NOMO-1 treated with dmso at 0.1 percent for 144 hours (cell line): ENCODE results near the gene MORC3.
"Not testable (repeated sequence)": the region's sequence is repeated elsewhere in the genome, so short reads cannot be mapped to it uniquely, and the experiment has no call there.

Source experiments
- DNase-seq: peaks from one replicate; lab custom pipeline; 2025; ENCODE audit not compliant: unreplicated experiment; lab: John Stamatoyannopoulos, UW

MORC3 gene, protein sequence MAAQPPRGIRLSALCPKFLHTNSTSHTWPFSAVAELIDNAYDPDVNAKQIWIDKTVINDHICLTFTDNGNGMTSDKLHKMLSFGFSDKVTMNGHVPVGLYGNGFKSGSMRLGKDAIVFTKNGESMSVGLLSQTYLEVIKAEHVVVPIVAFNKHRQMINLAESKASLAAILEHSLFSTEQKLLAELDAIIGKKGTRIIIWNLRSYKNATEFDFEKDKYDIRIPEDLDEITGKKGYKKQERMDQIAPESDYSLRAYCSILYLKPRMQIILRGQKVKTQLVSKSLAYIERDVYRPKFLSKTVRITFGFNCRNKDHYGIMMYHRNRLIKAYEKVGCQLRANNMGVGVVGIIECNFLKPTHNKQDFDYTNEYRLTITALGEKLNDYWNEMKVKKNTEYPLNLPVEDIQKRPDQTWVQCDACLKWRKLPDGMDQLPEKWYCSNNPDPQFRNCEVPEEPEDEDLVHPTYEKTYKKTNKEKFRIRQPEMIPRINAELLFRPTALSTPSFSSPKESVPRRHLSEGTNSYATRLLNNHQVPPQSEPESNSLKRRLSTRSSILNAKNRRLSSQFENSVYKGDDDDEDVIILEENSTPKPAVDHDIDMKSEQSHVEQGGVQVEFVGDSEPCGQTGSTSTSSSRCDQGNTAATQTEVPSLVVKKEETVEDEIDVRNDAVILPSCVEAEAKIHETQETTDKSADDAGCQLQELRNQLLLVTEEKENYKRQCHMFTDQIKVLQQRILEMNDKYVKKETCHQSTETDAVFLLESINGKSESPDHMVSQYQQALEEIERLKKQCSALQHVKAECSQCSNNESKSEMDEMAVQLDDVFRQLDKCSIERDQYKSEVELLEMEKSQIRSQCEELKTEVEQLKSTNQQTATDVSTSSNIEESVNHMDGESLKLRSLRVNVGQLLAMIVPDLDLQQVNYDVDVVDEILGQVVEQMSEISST

GRCh38 chr21:36319767-36320420 lies at the start of gene MORC3:
MORC3 (plus strand) TSS chr21:36320197; CDS start chr21:36320265, 68 bp downstream.
- peak; percentile 97 for DNase-seq

DNA sequence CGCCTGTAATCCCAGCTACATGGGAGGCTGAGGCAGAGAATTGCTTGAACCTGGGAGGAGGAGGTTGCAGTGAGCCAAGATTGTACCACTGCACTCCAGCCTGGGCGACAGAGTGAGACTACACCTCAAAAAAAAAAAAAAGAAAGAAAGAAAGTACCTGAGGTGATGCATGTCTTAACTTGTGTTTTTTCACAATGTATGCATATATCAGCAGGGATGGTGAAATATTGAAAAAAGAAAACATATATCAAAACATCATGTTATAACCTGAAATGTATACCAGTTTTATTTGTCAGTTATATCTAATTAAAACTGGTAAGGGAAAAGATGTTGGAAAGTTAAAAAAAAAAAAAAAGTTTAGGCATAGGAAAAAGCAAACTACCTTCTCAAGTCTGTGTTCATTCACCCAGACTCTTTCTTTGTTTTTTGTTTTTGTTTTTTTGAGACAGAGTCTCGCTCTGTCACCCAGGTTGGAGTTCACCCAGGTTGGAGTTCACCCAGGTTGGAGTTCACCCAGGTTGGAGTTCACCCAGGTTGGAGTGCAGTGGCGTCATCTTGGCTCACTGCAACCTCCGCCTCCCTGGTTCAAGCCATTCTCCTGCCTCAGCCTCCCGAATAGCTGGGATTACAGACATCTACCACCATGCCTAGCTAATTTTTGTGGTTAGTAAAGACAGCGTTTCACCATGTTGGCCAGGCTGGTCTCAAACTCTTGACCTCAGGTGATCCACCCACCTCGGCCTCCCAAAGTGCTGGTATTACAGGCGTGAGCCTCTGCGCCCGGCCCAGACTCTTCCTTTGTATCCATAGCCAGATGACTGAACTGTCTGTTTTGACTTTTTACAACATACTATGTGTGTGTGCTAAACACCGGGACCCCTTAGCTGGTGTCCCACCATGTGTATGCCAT lies 49.0 kb upstream of the MORC3 start:
- not testable (repeated sequence) for DNase-seq

DNA sequence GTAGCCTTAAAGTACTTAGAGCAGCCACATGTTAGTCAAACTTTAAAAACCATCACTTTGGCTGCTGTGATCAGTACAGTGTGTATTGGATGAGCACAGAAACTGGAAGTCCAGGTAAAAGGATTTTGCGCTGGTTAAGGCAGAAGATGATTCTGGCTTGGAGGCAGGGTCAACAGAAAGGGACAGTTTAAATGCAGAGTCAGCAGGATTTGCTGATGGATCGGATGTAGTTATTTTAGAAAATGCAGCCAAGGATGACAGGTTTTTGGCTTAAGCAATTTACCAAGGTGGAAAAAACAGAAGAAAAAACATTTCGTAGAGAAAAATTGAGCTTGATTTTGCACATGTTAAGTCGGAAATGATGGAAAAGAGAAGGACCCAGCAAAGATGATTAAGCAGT lies 45.9 kb upstream of the MORC3 start:
- DNase-seq = no peak

- DNase-seq = no peak
These were observed 37.3 kb upstream of the MORC3 start for GRCh38 chr21:36282568-36283230.

GRCh38 chr21:36283231-36283622 lies 36.8 kb upstream of the MORC3 start:
- DNase-seq = not testable (repeated sequence)

GRCh38 chr21:36288651-36289243 lies 31.2 kb upstream of the MORC3 start:
- DNase-seq = no peak

DNA sequence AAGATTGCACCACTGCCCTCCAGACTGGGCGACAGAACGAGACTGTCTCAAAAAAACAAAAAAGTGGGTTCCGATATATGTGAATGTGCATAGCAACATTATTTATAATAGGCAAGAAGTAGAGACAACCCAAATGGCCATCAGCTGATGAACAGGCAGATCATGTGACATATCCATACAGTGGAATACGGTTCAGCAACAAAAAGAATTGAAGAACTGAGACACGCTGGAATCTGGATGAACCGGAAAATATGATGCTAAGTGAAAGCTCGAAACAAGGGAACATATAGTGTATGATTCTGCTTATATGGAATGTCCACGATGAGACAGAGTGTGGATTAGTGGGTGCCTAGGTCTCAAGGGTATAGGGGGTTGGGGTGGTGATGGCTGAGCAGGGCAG lies 28.5 kb upstream of the MORC3 start:
- DNase-seq = no peak

DNA sequence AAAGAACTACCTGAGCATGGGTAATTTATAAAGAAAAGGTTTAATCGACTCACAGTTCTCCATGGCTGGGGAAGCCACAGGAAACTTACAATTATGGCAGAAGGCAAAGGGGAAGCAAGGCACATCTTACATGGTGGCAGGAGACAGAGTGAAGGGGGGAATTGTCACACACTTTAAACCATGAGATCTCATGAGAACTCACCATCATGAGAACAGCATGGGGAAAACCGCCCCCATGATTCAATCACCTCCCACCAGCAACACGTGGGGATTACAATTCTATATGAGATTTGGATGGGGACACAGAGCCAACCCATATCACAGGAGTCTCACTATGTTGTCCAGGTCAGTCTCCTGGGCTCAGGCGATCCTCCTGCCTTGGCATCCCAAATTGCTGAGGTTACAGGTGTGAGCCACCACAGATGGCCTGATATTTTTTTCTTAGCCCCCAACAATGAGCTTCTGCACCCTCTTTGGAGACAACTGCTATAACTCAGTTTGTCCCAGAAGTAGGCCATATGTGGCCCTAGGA lies 22.5 kb upstream of the MORC3 start:
- no peak for DNase-seq

DNA sequence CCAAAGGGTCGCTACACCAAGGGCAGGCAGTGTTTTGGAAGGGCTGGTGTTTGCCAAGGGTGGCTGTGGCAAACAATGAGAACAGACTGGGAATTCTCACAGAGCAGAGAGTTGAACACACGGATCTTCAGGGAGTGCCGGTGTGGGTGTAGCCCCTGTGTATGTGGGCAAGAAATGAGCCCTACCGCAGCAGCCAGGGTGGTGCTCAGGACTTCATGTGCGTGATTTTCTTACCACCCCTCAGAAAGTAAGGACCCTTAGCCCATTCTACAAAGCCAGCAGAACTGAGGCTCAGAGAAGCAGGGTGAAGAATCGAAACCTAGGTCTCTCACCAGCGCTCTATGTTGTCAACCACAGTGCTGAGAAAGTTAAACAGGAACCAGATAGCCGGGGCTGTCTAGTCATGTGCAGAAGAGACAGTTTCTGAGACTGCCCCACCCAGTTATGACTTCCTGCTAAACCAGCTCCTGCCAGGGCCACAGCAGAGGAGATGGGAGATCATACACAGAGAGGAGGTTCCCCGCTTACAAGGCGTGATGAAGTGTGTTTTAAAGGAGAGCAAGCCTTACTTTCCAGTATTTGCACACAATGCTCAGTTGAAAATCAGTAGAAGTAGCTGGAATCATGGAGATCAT lies 21.9 kb upstream of the MORC3 start:
- DNase-seq = peak; percentile 85

DNA sequence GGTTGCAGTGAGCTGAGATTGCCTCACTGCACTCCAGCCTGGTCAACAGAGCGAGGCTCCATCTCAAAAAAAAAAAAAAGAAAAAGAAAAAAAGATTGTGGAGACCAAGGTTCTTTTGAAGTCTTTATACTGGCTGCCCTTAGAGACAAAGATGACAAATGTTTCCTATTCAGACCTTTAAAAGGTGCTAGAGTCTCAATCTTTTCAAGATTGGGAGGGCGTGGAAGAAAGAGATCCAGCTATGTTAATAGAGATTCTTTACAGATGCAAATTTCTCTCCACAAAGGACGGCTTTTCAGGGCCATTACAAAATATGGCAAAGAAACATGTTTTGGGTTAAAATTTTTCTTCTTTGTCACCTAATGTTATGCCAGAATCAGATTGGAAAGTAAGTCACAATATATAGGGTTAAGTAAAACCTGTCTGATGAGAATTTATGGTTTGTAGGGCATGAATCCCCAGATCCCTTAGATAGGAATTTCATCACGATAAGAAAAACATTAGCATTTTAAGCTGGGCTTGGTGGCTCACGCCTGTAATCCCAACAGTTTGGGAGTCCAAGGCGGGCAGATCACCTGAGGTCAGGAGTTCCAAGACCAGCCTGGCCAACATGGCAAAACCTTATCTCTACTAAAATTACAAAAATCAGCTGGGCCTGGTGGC lies 13.0 kb upstream of the MORC3 start:
- no peak for DNase-seq

- DNase-seq = no peak
These were observed 10.0 kb upstream of the MORC3 start for GRCh38 chr21:36310016-36310415.

- not testable (repeated sequence) for DNase-seq
These were observed 6.6 kb upstream of the MORC3 start for GRCh38 chr21:36313446-36313845.

DNA sequence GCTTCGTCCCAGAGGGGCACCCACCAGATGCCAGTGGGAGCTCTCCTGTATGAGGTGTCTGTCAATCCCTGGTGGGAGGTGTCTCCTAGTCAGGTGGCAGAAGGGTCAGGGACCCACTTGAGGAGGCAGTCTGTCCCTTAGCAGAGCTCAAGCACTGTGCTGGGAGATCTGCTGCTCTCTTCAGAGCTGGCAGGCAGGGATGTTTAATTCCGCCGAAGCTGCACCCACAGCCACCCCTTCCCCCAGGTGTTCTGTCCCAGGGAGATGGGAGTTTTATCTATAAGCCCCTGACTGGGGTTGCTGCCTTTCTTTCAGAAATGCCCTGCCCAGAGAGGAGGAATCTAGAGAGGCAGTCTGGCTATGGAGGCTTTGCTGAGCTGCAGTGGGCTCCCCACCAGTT lies 4.0 kb upstream of the MORC3 start:
- DNase-seq = not testable (repeated sequence)

GRCh38 chr21:36316872-36317484 lies 3.0 kb upstream of the MORC3 start:
- DNase-seq = no peak

GRCh38 chr21:36319406-36319766 lies 611 bp upstream of the MORC3 start:
- not testable (repeated sequence) for DNase-seq

GRCh38 chr21:36320421-36321324 lies 676 bp downstream of the MORC3 start:
- peak; percentile 36 for DNase-seq
